ENCODE measurements around the gene RAD51B. TPM values are rescaled to one million over a fixed set of nuclear protein-coding genes. Genes with fewer than 3 reads are reported as not detected.

The RAD51B gene
- total and polyA plus RNA-seq, 5 donors = 0.88 to 5.3 (median 3.3) TPM

DNA sequence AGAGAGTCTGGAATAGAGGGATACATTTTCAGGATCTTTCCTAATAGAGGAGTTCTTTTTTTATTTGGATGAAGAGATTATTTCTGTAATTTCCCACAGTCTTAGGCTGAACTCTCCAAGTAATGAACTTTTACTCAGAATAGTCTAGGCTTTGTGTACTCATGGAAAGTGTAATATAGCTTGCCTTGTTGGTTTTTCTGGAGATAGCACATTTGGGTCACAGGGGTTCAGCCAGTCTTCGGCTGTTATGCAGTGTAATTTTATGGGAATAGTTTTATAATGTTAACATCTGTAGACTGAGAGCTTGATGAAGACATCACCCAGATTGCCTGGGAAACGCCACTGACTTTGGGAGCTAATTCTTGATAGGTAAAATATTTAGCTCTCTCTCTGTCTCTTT, 450.8 kb downstream of the RAD51B start:
- WGBS = 56% methylated on average over 2 of the region's 2 CpGs
- Histone ChIP-seq H3K4me3 (ENCODE audit: low read length) (no peak overlapping the region), H3K27ac (ENCODE audit: low read length) (no peak overlapping the region), H3K9me3 (ENCODE audit: control insufficient read depth, low read length) (no peaks in the 10 kb centered on the region), H3K27me3 (ENCODE audit: control insufficient read depth, insufficient read depth) (no peaks in the 10 kb centered on the region), H3K4me1 (ENCODE audit: control insufficient read depth, insufficient read depth, low read length) (peaks cover 5% of the 10 kb centered on the region)
- no peak for DNase-seq
- intact Hi-C loops (cut with DNase I) = no loop called here
- peak; percentile 40 to 65 for ATAC-seq

DNA sequence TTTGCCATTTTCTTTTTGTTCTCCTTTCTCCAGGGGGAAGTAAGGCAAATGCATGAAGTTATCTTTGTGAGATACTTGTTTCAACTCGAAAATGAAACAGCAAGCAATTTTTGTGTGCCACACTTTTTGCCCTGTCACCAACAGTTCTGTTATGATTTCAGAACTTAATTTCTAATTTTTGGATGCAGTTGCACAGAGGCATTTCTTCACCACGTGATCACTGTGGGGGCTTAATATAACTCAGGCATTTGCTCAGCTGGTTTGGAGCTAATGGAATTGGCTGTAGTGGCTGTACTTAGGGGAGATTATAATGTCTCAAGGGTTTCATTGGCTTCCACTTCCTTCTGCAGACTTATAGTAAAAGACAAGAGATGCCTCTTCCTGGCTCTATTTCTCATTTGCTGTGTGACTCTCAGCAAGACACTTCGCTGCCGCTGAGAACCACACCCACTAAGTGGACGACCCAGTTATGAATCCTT, 452.4 kb downstream of the RAD51B start:
- ATAC-seq (peak; percentile 34 to 53), DNase-seq (peak in 1 of 3 donors; percentile 56)
- 51% methylated on average over 5 of the region's 5 CpGs for WGBS
- Histone ChIP-seq H3K4me1 (ENCODE audit: control insufficient read depth, insufficient read depth, low read length) (peaks cover 5% of the 10 kb centered on the region), H3K4me3 (ENCODE audit: low read length) (no peak overlapping the region), H3K9me3 (ENCODE audit: control insufficient read depth, low read length) (no peaks in the 10 kb centered on the region), H3K27ac (ENCODE audit: low read length) (peak overlapping the region; percentile 37), H3K27me3 (ENCODE audit: control insufficient read depth, insufficient read depth) (no peaks in the 10 kb centered on the region)
- intact Hi-C loops (cut with DNase I) = no loop called here

GRCh38 chr14:68273413-68273812, 453.8 kb downstream of the RAD51B start:
- H3K4me1 ChIP-seq (ENCODE audit: control insufficient read depth, insufficient read depth, low read length) = peaks cover 5% of the 10 kb centered on the region
- no peak for DNase-seq
- H3K27me3 ChIP-seq (ENCODE audit: control insufficient read depth, insufficient read depth) = no peaks in the 10 kb centered on the region
- intact Hi-C loops (cut with DNase I) = no loop called here
- ATAC-seq = no peak
- no peak overlapping the region for H3K4me3 ChIP-seq (ENCODE audit: low read length)
- 81% methylated on average over 4 of the region's 4 CpGs for WGBS
- no peaks in the 10 kb centered on the region for H3K9me3 ChIP-seq (ENCODE audit: control insufficient read depth, low read length)
- H3K27ac ChIP-seq (ENCODE audit: low read length) = no peak overlapping the region

DNA sequence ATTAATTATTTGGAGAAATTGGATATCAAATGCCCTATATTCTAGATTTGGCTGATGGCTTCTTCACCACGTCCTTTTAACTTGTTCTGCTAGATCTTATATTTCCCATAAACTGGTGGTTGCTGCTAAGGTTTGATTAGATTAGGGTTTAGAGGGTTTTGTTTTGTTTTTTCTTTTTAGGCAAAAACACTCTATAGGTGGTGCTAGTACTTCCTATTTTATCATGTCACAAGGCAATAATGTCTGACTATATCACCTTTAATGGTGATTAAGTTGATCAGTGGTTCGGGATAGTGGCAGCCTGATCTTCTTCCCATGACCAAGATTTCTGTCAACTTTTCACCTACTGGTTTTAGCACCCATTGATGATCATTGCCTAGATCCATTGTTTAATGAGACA, 455.1 kb downstream of the RAD51B start:
- WGBS = 91% methylated on average over 2 of the region's 2 CpGs
- Histone ChIP-seq H3K27ac (ENCODE audit: low read length) (no peak overlapping the region), H3K4me3 (ENCODE audit: low read length) (no peak overlapping the region), H3K9me3 (ENCODE audit: control insufficient read depth, low read length) (no peaks in the 10 kb centered on the region), H3K27me3 (ENCODE audit: control insufficient read depth, insufficient read depth) (no peaks in the 10 kb centered on the region), H3K4me1 (ENCODE audit: control insufficient read depth, insufficient read depth, low read length) (peaks cover 4% of the 10 kb centered on the region)
- no peak for ATAC-seq
- DNase-seq = no peak
- intact Hi-C loops (cut with DNase I) = no loop called here

DNA sequence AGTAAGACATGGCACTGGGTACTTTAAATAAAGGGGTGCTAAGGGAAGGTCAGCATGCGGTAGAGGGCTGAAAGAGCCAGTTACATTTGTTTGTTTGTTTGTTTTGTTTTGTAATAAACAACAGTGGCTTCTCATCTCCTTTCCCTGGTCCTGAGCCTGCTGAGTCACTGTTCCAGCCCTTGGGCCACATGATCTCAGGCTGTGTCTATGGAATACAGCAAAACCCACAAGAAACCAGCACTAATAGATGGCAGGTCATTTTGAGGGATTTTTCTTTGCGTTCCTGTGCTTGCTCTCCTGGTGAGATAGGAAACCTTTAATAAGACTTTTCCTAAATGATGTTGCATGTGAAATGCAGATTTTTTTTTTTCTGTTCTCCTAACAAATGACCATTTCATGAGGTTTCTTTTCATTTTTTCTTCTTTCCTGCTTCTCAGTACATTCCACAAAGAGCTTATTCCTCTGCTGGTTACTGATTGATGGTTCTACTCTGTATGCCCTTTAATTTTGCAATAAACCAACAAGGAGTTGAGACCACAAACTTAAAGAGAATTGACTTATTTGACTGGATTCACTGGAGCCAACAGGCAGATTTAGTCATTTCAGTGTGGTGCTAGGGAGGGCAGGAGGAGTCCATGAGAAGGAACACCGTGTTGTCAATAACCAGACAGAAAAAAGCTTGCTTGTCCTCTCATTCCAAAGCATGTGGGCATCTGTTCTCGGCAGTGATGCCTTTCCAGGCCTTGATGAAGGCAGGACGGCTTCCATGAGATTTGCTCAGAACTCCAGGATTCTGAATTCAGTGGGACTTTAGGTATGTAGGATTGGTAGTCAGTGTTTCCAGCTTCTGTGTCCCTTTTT, 459.2 kb downstream of the RAD51B start:
- H3K4me3 ChIP-seq (ENCODE audit: low read length) = no peak overlapping the region
- ATAC-seq = no peak
- 88% methylated on average over 5 of the region's 5 CpGs for WGBS

DNA sequence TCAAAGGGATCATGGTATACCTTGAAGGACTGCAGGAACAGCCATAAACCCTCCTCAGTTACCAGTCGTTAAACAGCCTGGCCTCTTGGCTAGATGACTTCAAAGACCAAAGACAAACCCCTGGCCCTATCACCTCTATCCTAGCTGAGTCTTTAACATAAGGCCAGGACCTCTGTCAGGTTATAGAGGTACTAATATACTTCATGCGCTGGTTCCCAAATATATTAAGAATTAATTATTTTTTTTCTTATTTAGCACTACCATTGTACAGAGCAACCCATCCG, 459.8 kb downstream of the RAD51B start:
- Histone ChIP-seq H3K9me3 (ENCODE audit: control insufficient read depth, low read length) (no peaks in the 10 kb centered on the region), H3K27me3 (ENCODE audit: control insufficient read depth, insufficient read depth) (no peaks in the 10 kb centered on the region), H3K4me3 (ENCODE audit: low read length) (no peak overlapping the region), H3K27ac (ENCODE audit: low read length) (no peak overlapping the region), H3K4me1 (ENCODE audit: control insufficient read depth, insufficient read depth, low read length) (peaks cover 9% of the 10 kb centered on the region)
- ATAC-seq (no peak), DNase-seq (no peak)
- intact Hi-C loops (cut with DNase I) = no loop called here
- WGBS = 93% methylated on average over 3 of the region's 3 CpGs

More for the DNA sequence above, 459.2 kb downstream of the RAD51B start:
- Histone ChIP-seq H3K4me1 (ENCODE audit: control insufficient read depth, insufficient read depth, low read length) (peaks cover 8% of the 10 kb centered on the region), H3K27ac (ENCODE audit: low read length) (no peak overlapping the region), H3K27me3 (ENCODE audit: control insufficient read depth, insufficient read depth) (no peaks in the 10 kb centered on the region), H3K9me3 (ENCODE audit: control insufficient read depth, low read length) (no peaks in the 10 kb centered on the region)
- intact Hi-C loops (cut with DNase I) = no loop called here
- DNase-seq = no peak

GRCh38 chr14:68279777-68280233, 460.2 kb downstream of the RAD51B start:
- no peaks in the 10 kb centered on the region for H3K9me3 ChIP-seq (ENCODE audit: control insufficient read depth, low read length)
- intact Hi-C loops (cut with DNase I) = no loop called here
- 76% methylated on average over 4 of the region's 4 CpGs for WGBS
- H3K27me3 ChIP-seq (ENCODE audit: control insufficient read depth, insufficient read depth) = no peaks in the 10 kb centered on the region
- no peak overlapping the region for H3K4me3 ChIP-seq (ENCODE audit: low read length)
- H3K4me1 ChIP-seq (ENCODE audit: control insufficient read depth, insufficient read depth, low read length) = peaks cover 9% of the 10 kb centered on the region
- DNase-seq (no peak), ATAC-seq (no peak)
- H3K27ac ChIP-seq (ENCODE audit: low read length) = no peak overlapping the region

DNA sequence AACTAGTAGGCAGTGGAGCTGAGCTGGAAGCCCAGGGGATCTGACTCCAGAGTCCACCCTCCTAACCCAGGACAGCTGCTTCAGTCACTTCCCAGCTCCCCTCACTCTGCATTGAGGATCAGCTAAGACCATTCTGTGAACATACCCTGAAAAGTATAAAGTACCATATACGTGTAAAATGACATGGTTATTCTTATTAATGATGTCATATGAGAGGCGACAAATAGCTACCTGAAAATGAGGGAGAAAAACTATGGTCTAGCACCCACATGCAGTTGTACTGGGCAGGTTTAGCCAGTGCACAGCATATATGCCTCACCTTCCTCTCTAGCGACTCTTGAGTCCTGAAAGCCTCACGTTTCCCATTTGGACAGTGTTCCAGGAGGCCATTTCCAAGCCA, 461.9 kb downstream of the RAD51B start:
- Histone ChIP-seq H3K27ac (ENCODE audit: low read length) (no peak overlapping the region), H3K4me3 (ENCODE audit: low read length) (no peak overlapping the region), H3K9me3 (ENCODE audit: control insufficient read depth, low read length) (no peaks in the 10 kb centered on the region), H3K27me3 (ENCODE audit: control insufficient read depth, insufficient read depth) (no peaks in the 10 kb centered on the region), H3K4me1 (ENCODE audit: control insufficient read depth, insufficient read depth, low read length) (peaks cover 9% of the 10 kb centered on the region)
- DNase-seq (no peak), ATAC-seq (no peak)
- intact Hi-C loops (cut with DNase I) = no loop called here
- WGBS = 93% methylated on average over 4 of the region's 4 CpGs

GRCh38 chr14:68282479-68283377, 463.1 kb downstream of the RAD51B start:
- 71% methylated on average over 6 of the region's 6 CpGs for WGBS
- ATAC-seq = no peak
- no peaks in the 10 kb centered on the region for H3K9me3 ChIP-seq (ENCODE audit: control insufficient read depth, low read length)
- intact Hi-C loops (cut with DNase I) = no loop called here
- H3K4me1 ChIP-seq (ENCODE audit: control insufficient read depth, insufficient read depth, low read length) = peaks cover 9% of the 10 kb centered on the region
- no peaks in the 10 kb centered on the region for H3K27me3 ChIP-seq (ENCODE audit: control insufficient read depth, insufficient read depth)
- H3K27ac ChIP-seq (ENCODE audit: low read length) = peak overlapping the region; percentile 18
- no peak overlapping the region for H3K4me3 ChIP-seq (ENCODE audit: low read length)
- DNase-seq = no peak

GRCh38 chr14:68283378-68284123, 464.0 kb downstream of the RAD51B start:
- DNase-seq (peak; percentile 29 to 70 (median 68)), ATAC-seq (peak; percentile 68 to 72)
- no peaks in the 10 kb centered on the region for H3K9me3 ChIP-seq (ENCODE audit: control insufficient read depth, low read length)
- no peaks in the 10 kb centered on the region for H3K27me3 ChIP-seq (ENCODE audit: control insufficient read depth, insufficient read depth)
- H3K27ac ChIP-seq (ENCODE audit: low read length) = peak overlapping the region; percentile 83
- 40% methylated on average over 11 of the region's 11 CpGs for WGBS
- intact Hi-C loops (cut with DNase I) = no loop called here
- H3K4me1 ChIP-seq (ENCODE audit: control insufficient read depth, insufficient read depth, low read length) = peaks cover 9% of the 10 kb centered on the region
- no peak overlapping the region for H3K4me3 ChIP-seq (ENCODE audit: low read length)

All from right cardiac atrium (tissue), 5 donors.